Activated B cell treated with CpG ODN at 0.5 μM for 24 hours (primary cell): ENCODE results near the gene CMTR1. TPM values are rescaled to one million over a fixed set of nuclear protein-coding genes. Genes with fewer than 3 reads are reported as not detected.
A peak's percentile ranks its signal among the peaks of the same experiment; 100 is the strongest.

Experiments used
- ATAC-seq: fragments of 200-7000 bp; cut with Tn5 transposase; one replicate; pipeline ENCODE4 v1.10.0; 2021; ENCODE audit warnings: low read depth, mild to moderate bottlenecking, moderate library complexity
- CTCF ChIA-PET: fragments of 350-600 bp; sonication (Branson Sonifier 250); formaldehyde crosslinking; loops from one replicate; lab custom pipeline; 2021; ENCODE audit warnings: antibody characterized with exemption; lab: Charles Lee
- POLR2A ChIA-PET: fragments of 350-600 bp; sonication (Branson Sonifier 250); formaldehyde crosslinking; loops from one replicate; lab custom pipeline; 2021; ENCODE audit warnings: antibody characterized with exemption; lab: Charles Lee
- DNase-seq: peaks from one replicate; pipeline ENCODE4 v3.0.0; 2022
- H3K27ac Mint-ChIP-seq: one replicate; pipeline ENCODE4 v1.8.0; 2020; ENCODE audit warnings: mixed read lengths
- H3K27me3 Mint-ChIP-seq: one replicate; pipeline ENCODE4 v1.8.0; 2021; ENCODE audit warnings: mixed read lengths
- H3K36me3 Mint-ChIP-seq: one replicate; pipeline ENCODE4 v1.8.0; 2021; ENCODE audit warnings: low read depth, mixed read lengths
- H3K4me1 Mint-ChIP-seq: one replicate; pipeline ENCODE4 v1.8.0; 2021; ENCODE audit warnings: mixed read lengths
- H3K4me3 Mint-ChIP-seq: one replicate; pipeline ENCODE4 v1.8.0; 2020; ENCODE audit warnings: mild to moderate bottlenecking, mixed read lengths
- H3K9me3 Mint-ChIP-seq: one replicate; pipeline ENCODE4 v1.8.0; 2020; ENCODE audit warnings: mixed read lengths
- intact Hi-C: fragments of 100-400 bp; cut with micrococcal nuclease; formaldehyde crosslinking; loops from one replicate; pipeline ENCODE4 v1.15.1; 2024
- total RNA-seq: library from RNA; stranded (reverse); gene quantifications from 2 replicates; pipeline ENCODE4 v1.2.3, GENCODE V29; 2022
- TF ChIP-seq, protein P1 (sequence below): fragments of 200-600 bp; IDR thresholded peaks from one replicate; pipeline ENCODE4 v1.8.0; 2022; ENCODE audit warnings: antibody characterized with exemption, mild to moderate bottlenecking

The CMTR1 gene
- total RNA-seq, 1 donor from 2014 or later = 65.7 TPM

DNA sequence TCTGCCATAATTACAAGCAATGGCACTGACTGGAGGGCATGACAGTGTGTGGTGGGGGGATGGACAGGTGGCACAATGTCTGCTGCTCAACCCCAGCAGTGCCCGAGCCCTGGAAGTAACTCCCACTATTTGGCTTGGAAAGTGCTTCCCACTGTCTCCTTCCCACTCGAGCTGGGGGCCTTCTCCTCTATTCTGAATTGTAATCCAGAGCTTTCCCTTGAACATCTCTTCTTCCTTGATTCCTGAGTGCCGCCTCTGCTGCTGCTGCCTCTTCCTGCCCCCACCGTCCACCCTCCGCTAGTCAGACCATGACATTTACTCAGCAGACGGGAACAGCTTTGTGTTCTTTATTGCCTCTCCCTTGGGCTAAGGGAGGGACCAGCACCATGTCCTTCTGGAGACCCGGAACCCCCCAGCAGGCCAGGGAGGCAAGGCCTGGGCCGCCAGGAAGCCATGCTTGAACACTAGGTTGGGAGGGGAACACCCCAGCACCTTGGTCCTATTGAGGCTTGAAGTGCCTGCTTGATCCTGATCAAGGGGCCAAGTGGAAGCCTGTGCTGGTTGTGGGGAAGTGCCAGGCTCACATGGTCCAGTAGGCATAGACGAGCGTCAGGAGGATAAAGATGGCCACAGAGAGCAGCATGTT, 49.7 kb downstream of the CMTR1 start:
- no peak for ATAC-seq
- POLR2A ChIA-PET = no interaction called here
- intact Hi-C loops = loop anchor here (5.0 to 10.0 kb wide), 2 partner anchors 155 to 382 kb away; no protein-coding TSS in a partner anchor

DNA sequence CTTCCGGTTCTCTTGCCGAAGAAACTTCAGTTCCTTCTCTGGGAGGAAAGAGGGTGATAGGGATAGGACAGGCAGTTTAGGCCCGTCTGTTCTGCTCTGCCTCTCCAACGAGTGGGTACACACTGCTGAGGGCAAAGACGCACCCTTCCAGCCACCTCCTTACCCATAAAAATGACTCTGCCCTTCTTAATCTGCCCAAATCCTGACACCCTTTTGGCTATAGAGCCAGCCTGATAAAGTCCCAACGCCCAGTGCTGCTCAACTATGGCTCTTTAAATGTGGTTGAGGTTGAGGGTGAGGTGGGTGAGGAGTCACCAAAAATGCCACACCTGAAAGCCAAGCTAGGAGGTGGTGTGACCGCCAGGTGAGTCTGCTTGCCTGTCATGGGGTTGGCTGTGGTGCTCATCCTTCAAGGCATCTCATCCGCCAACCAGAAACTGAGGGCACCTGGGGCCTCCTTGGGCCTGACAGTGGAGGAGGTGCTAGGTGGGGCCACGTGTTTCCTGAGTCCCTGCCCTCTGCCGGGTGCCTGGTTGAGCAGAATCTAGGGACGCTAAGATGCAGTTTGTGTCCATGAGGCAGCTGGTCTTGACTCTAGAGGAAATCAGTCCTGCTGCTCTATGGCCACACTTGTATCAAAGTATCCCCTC, 50.4 kb downstream of the CMTR1 start:
- Mint-ChIP-seq H3K9me3 (no peaks in the 10 kb centered on the region), H3K27me3 (no peaks in the 10 kb centered on the region), H3K36me3 (peaks cover 51% of the 10 kb centered on the region), H3K4me1 (peaks cover 3% of the 10 kb centered on the region), H3K4me3 (no peak overlapping the region), H3K27ac (no peak overlapping the region)
- TF ChIP-seq, protein P1, sequence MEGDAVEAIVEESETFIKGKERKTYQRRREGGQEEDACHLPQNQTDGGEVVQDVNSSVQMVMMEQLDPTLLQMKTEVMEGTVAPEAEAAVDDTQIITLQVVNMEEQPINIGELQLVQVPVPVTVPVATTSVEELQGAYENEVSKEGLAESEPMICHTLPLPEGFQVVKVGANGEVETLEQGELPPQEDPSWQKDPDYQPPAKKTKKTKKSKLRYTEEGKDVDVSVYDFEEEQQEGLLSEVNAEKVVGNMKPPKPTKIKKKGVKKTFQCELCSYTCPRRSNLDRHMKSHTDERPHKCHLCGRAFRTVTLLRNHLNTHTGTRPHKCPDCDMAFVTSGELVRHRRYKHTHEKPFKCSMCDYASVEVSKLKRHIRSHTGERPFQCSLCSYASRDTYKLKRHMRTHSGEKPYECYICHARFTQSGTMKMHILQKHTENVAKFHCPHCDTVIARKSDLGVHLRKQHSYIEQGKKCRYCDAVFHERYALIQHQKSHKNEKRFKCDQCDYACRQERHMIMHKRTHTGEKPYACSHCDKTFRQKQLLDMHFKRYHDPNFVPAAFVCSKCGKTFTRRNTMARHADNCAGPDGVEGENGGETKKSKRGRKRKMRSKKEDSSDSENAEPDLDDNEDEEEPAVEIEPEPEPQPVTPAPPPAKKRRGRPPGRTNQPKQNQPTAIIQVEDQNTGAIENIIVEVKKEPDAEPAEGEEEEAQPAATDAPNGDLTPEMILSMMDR = no peak
- DNase-seq (no peak), ATAC-seq (no peak)
- intact Hi-C loops = loop anchor here (5.0 to 10.0 kb wide), 2 partner anchors 156 to 381 kb away; no protein-coding TSS in a partner anchor
- POLR2A ChIA-PET = no interaction called here
- CTCF ChIA-PET = interaction anchor here (1.9 to 2.4 kb wide), 3 partner anchors 82 to 209 kb away, joined by 6 to 22 read pairs (median 7); no protein-coding TSS in a partner anchor

More for the DNA sequence above, 49.7 kb downstream of the CMTR1 start:
- H3K4me3 Mint-ChIP-seq = no peak overlapping the region
- no peak for DNase-seq
- no peak overlapping the region for H3K27ac Mint-ChIP-seq
- H3K4me1 Mint-ChIP-seq = no peaks in the 10 kb centered on the region
- H3K27me3 Mint-ChIP-seq = no peaks in the 10 kb centered on the region
- peaks cover 57% of the 10 kb centered on the region for H3K36me3 Mint-ChIP-seq
- no peaks in the 10 kb centered on the region for H3K9me3 Mint-ChIP-seq
- CTCF ChIA-PET = interaction anchor here (2.4 kb wide), 1 partner anchor 209 kb away, joined by 7 read pairs; no protein-coding TSS in a partner anchor
- TF ChIP-seq, protein P1 = no peak

DNA sequence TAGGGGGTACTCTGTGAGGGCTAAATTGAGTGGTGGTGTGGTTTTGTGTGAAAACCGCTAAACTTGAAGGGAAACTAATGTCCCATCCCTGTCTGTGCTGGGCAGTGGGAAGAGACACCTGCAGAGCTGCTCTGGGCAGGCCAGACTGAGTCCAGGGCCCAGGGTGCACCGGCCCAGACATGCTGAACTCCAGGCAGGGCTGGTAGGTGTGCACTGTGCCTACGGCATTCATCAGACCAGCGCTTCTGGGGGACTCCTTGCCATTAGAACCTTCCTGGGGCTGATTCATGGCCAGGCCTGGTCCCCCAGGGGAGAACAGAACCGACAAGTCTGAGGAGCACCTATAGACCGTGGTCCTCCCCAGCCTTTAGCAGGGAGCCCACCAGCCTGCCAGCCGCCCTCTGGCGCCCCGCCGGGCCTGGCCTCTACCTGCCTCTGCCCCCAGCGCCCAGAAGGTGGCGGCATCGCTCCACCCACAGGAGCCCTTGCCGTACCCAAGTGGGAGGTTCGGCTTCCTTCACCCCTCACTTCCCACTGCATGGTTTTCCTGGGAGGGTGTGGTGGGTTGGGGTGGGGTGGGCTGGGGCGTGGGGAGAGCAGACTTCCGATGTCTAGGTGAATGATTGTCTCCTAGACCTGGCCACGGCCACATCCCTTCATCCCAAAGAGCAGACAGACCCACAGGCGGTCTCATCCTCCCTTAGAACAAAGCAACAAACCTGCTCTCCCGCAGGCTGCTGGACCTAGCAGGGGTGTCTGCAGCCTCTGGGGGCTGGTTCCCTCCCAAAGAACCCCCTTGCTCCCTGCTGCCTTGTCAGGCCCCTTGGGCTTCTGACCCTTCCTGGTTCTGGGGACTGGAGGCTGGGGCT, 51.1 kb downstream of the CMTR1 start:
- TF ChIP-seq, protein P1 = no peak
- H3K4me1 Mint-ChIP-seq = peaks cover 3% of the 10 kb centered on the region
- ChIA-PET POLR2A (no interaction called here), CTCF (interaction anchor here (0.7 to 2.3 kb wide), 9 partner anchors 11 to 1088 kb away, joined by 3 to 22 read pairs (median 4); partner anchors contain the start of gene CCDC167)
- intact Hi-C loops = loop anchor here (1.0 to 10.0 kb wide), 8 partner anchors 52 to 1086 kb away; no protein-coding TSS in a partner anchor
- no peak overlapping the region for H3K4me3 Mint-ChIP-seq
- no peaks in the 10 kb centered on the region for H3K9me3 Mint-ChIP-seq
- peaks cover 46% of the 10 kb centered on the region for H3K36me3 Mint-ChIP-seq
- H3K27me3 Mint-ChIP-seq = no peaks in the 10 kb centered on the region
- no peak overlapping the region for H3K27ac Mint-ChIP-seq
- DNase-seq (peak; percentile 72), ATAC-seq (peak; percentile 97)

DNA sequence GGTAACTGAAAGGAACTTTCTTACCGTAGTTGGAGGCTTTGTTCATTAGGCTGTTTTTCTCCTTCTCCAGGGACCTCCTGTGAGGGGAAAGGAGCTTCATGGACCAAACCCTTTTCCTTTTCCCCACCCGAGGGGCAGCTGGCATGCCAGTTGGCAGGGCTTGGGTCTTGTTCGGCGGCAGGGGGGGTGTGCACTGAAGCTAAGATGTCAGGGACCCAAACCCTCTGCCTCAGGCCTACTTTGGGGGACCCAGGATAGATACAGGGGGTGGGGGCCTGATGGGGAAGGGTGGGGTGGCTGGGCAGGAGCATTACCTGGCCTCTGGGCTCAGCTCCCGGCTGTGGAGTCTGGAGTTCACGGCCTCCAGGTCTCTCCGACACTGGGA, 51.8 kb downstream of the CMTR1 start:
- Mint-ChIP-seq H3K27ac (no peak overlapping the region), H3K36me3 (peaks cover 40% of the 10 kb centered on the region), H3K27me3 (no peaks in the 10 kb centered on the region), H3K9me3 (no peaks in the 10 kb centered on the region), H3K4me3 (no peak overlapping the region), H3K4me1 (peaks cover 5% of the 10 kb centered on the region)
- ATAC-seq (no peak), DNase-seq (no peak)
- ChIA-PET POLR2A (no interaction called here), CTCF (interaction anchor here (0.7 to 2.3 kb wide), 9 partner anchors 10 to 1088 kb away, joined by 3 to 22 read pairs (median 4); partner anchors contain the start of gene CCDC167)
- TF ChIP-seq, protein P1 = no peak
- intact Hi-C loops = loop anchor here (1.0 to 10.0 kb wide), 8 partner anchors 52 to 1086 kb away; no protein-coding TSS in a partner anchor
